Mononuclear cell (primary cell): ENCODE data around the gene PTPRU. TPM values are rescaled to one million over a fixed set of nuclear protein-coding genes. Genes with fewer than 3 reads are reported as not detected.

Experiments
- H3K27me3 ChIP-seq: 2 replicates; pipeline ENCODE4 v1.6.0; 2011; ENCODE audit warnings: low read length, control low read depth; ENCODE audit not compliant: insufficient read depth
- H3K4me1 ChIP-seq: 2 replicates; pipeline ENCODE4 v1.5.1; 2011; ENCODE audit warnings: mild to moderate bottlenecking, low read length, control low read depth; ENCODE audit not compliant: insufficient read depth
- H3K4me3 ChIP-seq: 2 replicates; pipeline ENCODE4 v1.5.1; 2011; ENCODE audit warnings: mild to moderate bottlenecking, low read length, moderate library complexity
- H3K9me3 ChIP-seq: 2 replicates; pipeline ENCODE4 v1.5.1; 2011; ENCODE audit warnings: low read depth, mild to moderate bottlenecking, control low read depth, low read length
- total RNA-seq: library from RNA; depleted of rRNA; stranded (reverse); fragments of >200 nt; gene quantifications from one replicate; pipeline ENCODE4 v1.2.3, GENCODE V29; 2012

Gene PTPRU
- total RNA-seq, 1 donor: 0.52 TPM

- Histone ChIP-seq H3K4me3 (no peak overlapping the region), H3K27me3 (no peaks in the 10 kb centered on the region), H3K9me3 (no peaks in the 10 kb centered on the region), H3K4me1 (no peaks in the 10 kb centered on the region)
Observed at GRCh38 chr1:29344336-29344735, 108.0 kb downstream of the PTPRU start.

- no peaks in the 10 kb centered on the region for H3K4me1 ChIP-seq
- no peaks in the 10 kb centered on the region for H3K9me3 ChIP-seq
- H3K27me3 ChIP-seq: no peaks in the 10 kb centered on the region
- H3K4me3 ChIP-seq: no peak overlapping the region
Observed at GRCh38 chr1:29346576-29346975, 110.3 kb downstream of the PTPRU start.

GRCh38 chr1:29349871-29350491 is 113.7 kb downstream of the PTPRU start:
- no peaks in the 10 kb centered on the region for H3K4me1 ChIP-seq
- H3K9me3 ChIP-seq: no peaks in the 10 kb centered on the region
- H3K4me3 ChIP-seq: no peak overlapping the region

GRCh38 chr1:29352719-29353420 is 116.5 kb downstream of the PTPRU start:
- no peaks in the 10 kb centered on the region for H3K27me3 ChIP-seq
- no peaks in the 10 kb centered on the region for H3K4me1 ChIP-seq

More at GRCh38 chr1:29349871-29350491, 113.7 kb downstream of the PTPRU start:
- H3K27me3 ChIP-seq: no peaks in the 10 kb centered on the region

GRCh38 chr1:29354511-29355098 is 118.3 kb downstream of the PTPRU start:
- no peak overlapping the region for H3K4me3 ChIP-seq
- no peaks in the 10 kb centered on the region for H3K27me3 ChIP-seq
- no peaks in the 10 kb centered on the region for H3K4me1 ChIP-seq
- no peaks in the 10 kb centered on the region for H3K9me3 ChIP-seq

More at GRCh38 chr1:29352719-29353420, 116.5 kb downstream of the PTPRU start:
- H3K9me3 ChIP-seq: no peaks in the 10 kb centered on the region
- H3K4me3 ChIP-seq: no peak overlapping the region

- H3K4me1 ChIP-seq: no peaks in the 10 kb centered on the region
- no peaks in the 10 kb centered on the region for H3K27me3 ChIP-seq
- H3K9me3 ChIP-seq: no peaks in the 10 kb centered on the region
- no peak overlapping the region for H3K4me3 ChIP-seq
Observed at GRCh38 chr1:29355375-29355774, 119.1 kb downstream of the PTPRU start.

- Histone ChIP-seq H3K4me1 (no peaks in the 10 kb centered on the region), H3K4me3 (no peak overlapping the region), H3K9me3 (no peaks in the 10 kb centered on the region), H3K27me3 (no peaks in the 10 kb centered on the region)
Observed at GRCh38 chr1:29356663-29357062, 120.3 kb downstream of the PTPRU start.

GRCh38 chr1:29357452-29357851 is 121.1 kb downstream of the PTPRU start:
- no peak overlapping the region for H3K4me3 ChIP-seq
- no peaks in the 10 kb centered on the region for H3K4me1 ChIP-seq
- no peaks in the 10 kb centered on the region for H3K9me3 ChIP-seq
- H3K27me3 ChIP-seq: no peaks in the 10 kb centered on the region

GRCh38 chr1:29358183-29358582 is 121.9 kb downstream of the PTPRU start:
- no peaks in the 10 kb centered on the region for H3K27me3 ChIP-seq
- no peaks in the 10 kb centered on the region for H3K4me1 ChIP-seq
- no peak overlapping the region for H3K4me3 ChIP-seq
- H3K9me3 ChIP-seq: no peaks in the 10 kb centered on the region

- Histone ChIP-seq H3K27me3 (no peaks in the 10 kb centered on the region), H3K9me3 (no peaks in the 10 kb centered on the region), H3K4me3 (no peak overlapping the region), H3K4me1 (no peaks in the 10 kb centered on the region)
Observed at GRCh38 chr1:29360768-29361167, 124.4 kb downstream of the PTPRU start.

- no peaks in the 10 kb centered on the region for H3K4me1 ChIP-seq
- no peaks in the 10 kb centered on the region for H3K9me3 ChIP-seq
- no peaks in the 10 kb centered on the region for H3K27me3 ChIP-seq
- no peak overlapping the region for H3K4me3 ChIP-seq
Observed at GRCh38 chr1:29361686-29362085, 125.4 kb downstream of the PTPRU start.

GRCh38 chr1:29362116-29362515 is 125.8 kb downstream of the PTPRU start:
- no peaks in the 10 kb centered on the region for H3K9me3 ChIP-seq
- H3K4me3 ChIP-seq: no peak overlapping the region
- H3K4me1 ChIP-seq: no peaks in the 10 kb centered on the region

GRCh38 chr1:29362764-29363163 is 126.4 kb downstream of the PTPRU start:
- Histone ChIP-seq H3K27me3 (no peaks in the 10 kb centered on the region), H3K4me1 (no peaks in the 10 kb centered on the region), H3K4me3 (no peak overlapping the region), H3K9me3 (no peaks in the 10 kb centered on the region)

More at GRCh38 chr1:29362116-29362515, 125.8 kb downstream of the PTPRU start:
- no peaks in the 10 kb centered on the region for H3K27me3 ChIP-seq

GRCh38 chr1:29363536-29363935 is 127.2 kb downstream of the PTPRU start:
- no peaks in the 10 kb centered on the region for H3K27me3 ChIP-seq
- no peaks in the 10 kb centered on the region for H3K9me3 ChIP-seq
- H3K4me3 ChIP-seq: no peak overlapping the region
- H3K4me1 ChIP-seq: no peaks in the 10 kb centered on the region

- Histone ChIP-seq H3K9me3 (no peaks in the 10 kb centered on the region), H3K27me3 (no peaks in the 10 kb centered on the region), H3K4me1 (no peaks in the 10 kb centered on the region), H3K4me3 (no peak overlapping the region)
Observed at GRCh38 chr1:29364101-29364678, 127.9 kb downstream of the PTPRU start.
